RWPE2 (cell line): ENCODE results near the gene CROT.

Experiments
- ATAC-seq: fragments of 200-7000 bp; cut with Tn5 transposase; 3 replicates; pipeline ENCODE4 v1.9.1; 2021; ENCODE audit warnings: low read depth
- DNase-seq: peaks from one replicate; pipeline ENCODE4 v3.0.0-alpha.2; 2020; ENCODE audit warnings: low spot score
- H3K27ac ChIP-seq: fragments of 450-650 bp; 2 replicates; pipeline ENCODE4 v1.5.1; 2017; ENCODE audit warnings: mild to moderate bottlenecking; ENCODE audit not compliant: poor library complexity, severe bottlenecking
- H3K27me3 ChIP-seq: fragments of 250-450 bp; sonication (Bioruptor Pico); 2 replicates; pipeline ENCODE4 v1.5.1; 2021; ENCODE audit warnings: mild to moderate bottlenecking, moderate library complexity; ENCODE audit not compliant: insufficient read depth, poor library complexity, severe bottlenecking
- H3K36me3 ChIP-seq: fragments of 250-450 bp; sonication (Bioruptor Pico); 2 replicates; pipeline ENCODE4 v1.5.1; 2020; ENCODE audit warnings: low read depth, mild to moderate bottlenecking, moderate library complexity
- H3K4me1 ChIP-seq: fragments of 250-450 bp; sonication (Bioruptor Pico); 2 replicates; pipeline ENCODE4 v1.5.1; 2021; ENCODE audit warnings: mild to moderate bottlenecking, moderate library complexity; ENCODE audit not compliant: insufficient read depth, poor library complexity, severe bottlenecking
- H3K4me3 ChIP-seq: fragments of 250-450 bp; sonication (Bioruptor Pico); 2 replicates; pipeline ENCODE4 v1.5.1; 2021; ENCODE audit warnings: mild to moderate bottlenecking, moderate library complexity; ENCODE audit not compliant: severe bottlenecking
- H3K9me3 ChIP-seq: fragments of 250-450 bp; sonication (Bioruptor Pico); 2 replicates; pipeline ENCODE4 v1.5.1; 2021; ENCODE audit warnings: mild to moderate bottlenecking, moderate library complexity; ENCODE audit not compliant: severe bottlenecking
- TF ChIP-seq, protein P1 (sequence below): fragments of 450-650 bp; IDR thresholded peaks from one replicate; pipeline ENCODE4 v1.5.1; 2017; ENCODE audit warnings: mild to moderate bottlenecking, moderate library complexity; ENCODE audit not compliant: poor library complexity, severe bottlenecking

Gene CROT

DNA sequence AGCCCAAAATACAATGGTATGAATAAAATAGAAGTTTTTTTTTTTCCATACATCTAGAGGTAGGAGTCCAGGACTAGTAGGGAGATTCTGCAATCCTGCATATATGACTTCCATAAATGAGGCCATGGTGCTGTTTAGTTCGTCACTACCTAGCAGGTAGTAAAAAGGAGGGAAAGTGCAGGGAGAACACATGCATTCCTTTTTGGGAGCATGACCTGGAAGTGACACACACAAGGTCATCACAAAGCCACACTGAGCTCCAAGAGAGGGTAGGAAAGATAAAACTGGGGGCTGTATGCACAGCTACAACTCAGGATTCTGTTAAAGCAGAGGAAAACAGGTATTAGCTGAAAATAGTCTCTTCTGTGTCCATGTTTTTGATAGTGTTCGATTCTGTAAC, 2.2 kb downstream of the CROT start:
- ATAC-seq: no peak
- TF ChIP-seq, protein P1, sequence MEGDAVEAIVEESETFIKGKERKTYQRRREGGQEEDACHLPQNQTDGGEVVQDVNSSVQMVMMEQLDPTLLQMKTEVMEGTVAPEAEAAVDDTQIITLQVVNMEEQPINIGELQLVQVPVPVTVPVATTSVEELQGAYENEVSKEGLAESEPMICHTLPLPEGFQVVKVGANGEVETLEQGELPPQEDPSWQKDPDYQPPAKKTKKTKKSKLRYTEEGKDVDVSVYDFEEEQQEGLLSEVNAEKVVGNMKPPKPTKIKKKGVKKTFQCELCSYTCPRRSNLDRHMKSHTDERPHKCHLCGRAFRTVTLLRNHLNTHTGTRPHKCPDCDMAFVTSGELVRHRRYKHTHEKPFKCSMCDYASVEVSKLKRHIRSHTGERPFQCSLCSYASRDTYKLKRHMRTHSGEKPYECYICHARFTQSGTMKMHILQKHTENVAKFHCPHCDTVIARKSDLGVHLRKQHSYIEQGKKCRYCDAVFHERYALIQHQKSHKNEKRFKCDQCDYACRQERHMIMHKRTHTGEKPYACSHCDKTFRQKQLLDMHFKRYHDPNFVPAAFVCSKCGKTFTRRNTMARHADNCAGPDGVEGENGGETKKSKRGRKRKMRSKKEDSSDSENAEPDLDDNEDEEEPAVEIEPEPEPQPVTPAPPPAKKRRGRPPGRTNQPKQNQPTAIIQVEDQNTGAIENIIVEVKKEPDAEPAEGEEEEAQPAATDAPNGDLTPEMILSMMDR: no peak

GRCh38 chr7:87354749-87355148, 9.3 kb downstream of the CROT start:
- H3K9me3 ChIP-seq: peaks cover 23% of the 10 kb centered on the region
- no peak for ATAC-seq
- H3K27ac ChIP-seq: no peak overlapping the region
- no peak for DNase-seq
- peaks cover 57% of the 10 kb centered on the region for H3K36me3 ChIP-seq
- H3K4me3 ChIP-seq: no peak overlapping the region
- peaks cover 13% of the 10 kb centered on the region for H3K4me1 ChIP-seq
- TF ChIP-seq, protein P1: no peak
- no peaks in the 10 kb centered on the region for H3K27me3 ChIP-seq

More for the DNA sequence above, 2.2 kb downstream of the CROT start:
- Histone ChIP-seq H3K27ac (no peak overlapping the region), H3K9me3 (no peaks in the 10 kb centered on the region), H3K27me3 (no peaks in the 10 kb centered on the region), H3K4me1 (peaks cover 15% of the 10 kb centered on the region), H3K36me3 (peaks cover 39% of the 10 kb centered on the region), H3K4me3 (no peak overlapping the region)
- DNase-seq: no peak

DNA sequence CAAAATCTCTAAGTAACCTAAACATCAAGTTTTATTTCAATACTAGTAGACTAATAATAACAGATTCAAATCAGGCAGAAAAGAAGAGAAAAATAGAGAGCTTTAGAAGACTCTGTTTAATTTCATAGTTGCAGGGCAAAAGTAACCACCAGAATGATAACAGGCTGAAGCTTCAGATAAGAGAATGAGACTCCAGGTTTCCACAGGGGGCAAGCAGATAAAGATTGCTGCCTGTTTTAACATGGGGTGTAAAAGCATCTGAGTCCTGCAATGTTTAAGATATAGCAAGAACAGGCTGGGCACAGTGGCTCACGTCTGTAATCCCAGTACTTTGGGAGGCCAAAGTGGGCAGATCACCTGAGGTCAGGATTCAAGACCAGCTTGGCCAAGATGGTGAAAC, 11.0 kb downstream of the CROT start:
- H3K4me3 ChIP-seq: no peak overlapping the region
- DNase-seq (no peak), ATAC-seq (no peak)
- H3K4me1 ChIP-seq: peaks cover 16% of the 10 kb centered on the region
- no peaks in the 10 kb centered on the region for H3K27me3 ChIP-seq
- H3K36me3 ChIP-seq: peaks cover 49% of the 10 kb centered on the region
- H3K27ac ChIP-seq: no peak overlapping the region
- TF ChIP-seq, protein P1: no peak
- peaks cover 23% of the 10 kb centered on the region for H3K9me3 ChIP-seq

GRCh38 chr7:87359366-87359765, 13.9 kb downstream of the CROT start:
- H3K27me3 ChIP-seq: no peaks in the 10 kb centered on the region
- no peak overlapping the region for H3K4me3 ChIP-seq
- peaks cover 13% of the 10 kb centered on the region for H3K9me3 ChIP-seq
- H3K27ac ChIP-seq: peak overlapping the region; percentile 56
- TF ChIP-seq, protein P1: no peak
- ATAC-seq (peak; percentile 98), DNase-seq (no peak)
- peaks cover 16% of the 10 kb centered on the region for H3K4me1 ChIP-seq
- peaks cover 30% of the 10 kb centered on the region for H3K36me3 ChIP-seq

GRCh38 chr7:87361320-87361719, 15.9 kb downstream of the CROT start:
- Histone ChIP-seq H3K36me3 (peaks cover 13% of the 10 kb centered on the region), H3K4me1 (peaks cover 16% of the 10 kb centered on the region), H3K9me3 (no peaks in the 10 kb centered on the region), H3K27me3 (no peaks in the 10 kb centered on the region), H3K27ac (no peak overlapping the region), H3K4me3 (no peak overlapping the region)
- no peak for ATAC-seq
- DNase-seq: no peak
- TF ChIP-seq, protein P1: no peak
